ENCODE results near the gene MOV10L1. TPM values are rescaled to one million over a fixed set of nuclear protein-coding genes. Genes with fewer than 3 reads are reported as not detected.

Gene MOV10L1
- total and polyA plus RNA-seq, 2 donors (not counting 3 experiments of a cell fraction or from before 2014, with no cell fraction given): 27.6 to 37.6 TPM

- POLR2A ChIA-PET: no interaction called here
- no peak overlapping the region for H3K9ac ChIP-seq (replicated peaks; ENCODE audit: extremely low read depth, insufficient read depth, low read length)
- H3K36me3 ChIP-seq (ENCODE audit: control insufficient read depth in 2 of 2, extremely low read depth in 1 of 2, insufficient read depth in 2 of 2, low read length in 2 of 2): no peaks in the 10 kb centered on the region
- H3K27me3 ChIP-seq (ENCODE audit: control insufficient read depth in 2 of 2, insufficient read depth in 2 of 2, low read length in 2 of 2): no peaks in the 10 kb centered on the region
- H3K4me1 ChIP-seq (ENCODE audit: control insufficient read depth, extremely low read depth, insufficient read depth, low read length): no peaks in the 10 kb centered on the region
- H2AFZ ChIP-seq (ENCODE audit: low read depth, low read length): no peak overlapping the region
- FAIRE-seq (no peak), DNase-seq (ENCODE audit: low read depth, low spot score) (no peak)
- no peak overlapping the region for H3K27ac ChIP-seq (ENCODE audit: insufficient read depth, low read depth, low read length)
- H4K20me1 ChIP-seq (replicated peaks; ENCODE audit: control insufficient read depth, extremely low read depth, insufficient read depth, low read length): no peaks in the 10 kb centered on the region
- intact Hi-C loops (cut with micrococcal nuclease) (no loop called here), dilution Hi-C loops (cut with MboI; ENCODE audit: extremely low pct_ligation_motif_present, low sequenced_read_pairs) (no loop called here)
- H3K79me2 ChIP-seq (ENCODE audit: control insufficient read depth, insufficient read depth, low read length): no peaks in the 10 kb centered on the region
- no peaks in the 10 kb centered on the region for H3K9me1 ChIP-seq (replicated peaks; ENCODE audit: control insufficient read depth, extremely low read depth, insufficient read depth, low read length)
- TF ChIP-seq MAX (IDR thresholded peaks at IDR 0.05; ENCODE audit: insufficient read depth, insufficient read length): no peak
- TF ChIP-seq CTCF (IDR thresholded peaks at IDR 0.05; ENCODE audit: extremely low read depth in 1 of 2, insufficient read depth in 1 of 2, low read depth in 1 of 2, low read length in 2 of 2): no peak
- no peak for TF ChIP-seq GATA2 (IDR thresholded peaks at IDR 0.05; ENCODE audit: insufficient read depth, insufficient read length, low read depth, low read length)
- TF ChIP-seq MYC (IDR thresholded peaks at IDR 0.05; ENCODE audit: low read depth, low read length): no peak
- TF ChIP-seq JUN (IDR thresholded peaks at IDR 0.05; ENCODE audit: borderline replicate concordance, insufficient read depth, insufficient read length, low read depth): no peak
- TF ChIP-seq POLR2A (IDR thresholded peaks at IDR 0.05; ENCODE audit: low read depth, low read length): no peak
- TF ChIP-seq EZH2 (IDR thresholded peaks at IDR 0.05; ENCODE audit: borderline replicate concordance, low read depth, low read length, severe bottlenecking): no peak
- no peak for TF ChIP-seq FOS (IDR thresholded peaks at IDR 0.05; ENCODE audit: borderline replicate concordance, insufficient read depth, low read length)
- no peak for TF ChIP-seq POLR2AphosphoS5 (IDR thresholded peaks at IDR 0.05; ENCODE audit: insufficient read depth, low read depth, low read length)
- no peak overlapping the region for H3K4me3 ChIP-seq (replicated peaks in 1 of 3; ENCODE audit: insufficient read depth in 1 of 3, low read depth in 1 of 3, low read length in 3 of 3)
- H3K4me2 ChIP-seq (ENCODE audit: insufficient read depth, low read length): no peak overlapping the region
- CTCF ChIA-PET: no interaction called here
- no TSS peak for BruUV-seq (replicated peaks)
- no peaks in the 10 kb centered on the region for H3K9me3 ChIP-seq (replicated peaks; ENCODE audit: control insufficient read depth, insufficient read depth, low read length)
These were observed 42.5 kb upstream of the MOV10L1 start for GRCh38 chr22:50047346-50047745.

All from endothelial cell of umbilical vein (primary cell).